Tibial nerve (tissue), 4 donors: ENCODE results near the gene CBY1.

Experiments
- CTCF ChIP-seq, 5 experiments: fragments of 200-600 bp in 3 of 5; fragments of 450-650 bp in 2 of 5; sonication (generic) in 3 of 5; IDR thresholded peaks; one replicate each; pipeline ENCODE4 v1.5.1; 2016 to 2019; ENCODE audit warnings: antibody characterized with exemption in 5 of 5, mild to moderate bottlenecking in 3 of 5, moderate library complexity in 2 of 5
- EP300 ChIP-seq, 2 donors: sonication (generic); formaldehyde crosslinking; IDR thresholded peaks; one replicate each; pipeline ENCODE4 v1.6.1; 2017; ENCODE audit warnings: antibody characterized with exemption in 2 of 2, mild to moderate bottlenecking in 1 of 2
- POLR2A ChIP-seq, 2 donors: fragments of 450-650 bp; IDR thresholded peaks; one replicate each; pipeline ENCODE4 v1.6.1; 2017; ENCODE audit warnings: antibody characterized with exemption in 2 of 2, mild to moderate bottlenecking in 2 of 2, moderate library complexity in 2 of 2

GRCh38 chr22:38645430-38645829 is 11.0 kb upstream of the CBY1 start:
- TF ChIP-seq CTCF (IDR thresholded peaks at IDR 0.05) (no peak), POLR2A (IDR thresholded peaks at IDR 0.05) (no peak), EP300 (IDR thresholded peaks at IDR 0.05) (no peak)
